Cardiac fibroblast (primary cell): Measurements from ENCODE around the gene PRKG2.

ENCODE experiments used
- DNase-seq, 2 donors: peaks; one replicate each; pipeline versions ENCODE4 v3.0.0 to v3.0.0-alpha.2; 2010; ENCODE audit warnings: low read depth in 2 of 2
- H3K4me3 ChIP-seq, 2 donors: replicated peaks in 1 of 2; 1 replicate in 1 of 2; 2 replicates in 1 of 2; pipeline ENCODE4 v1.5.1; 2011; ENCODE audit warnings: low read depth in 2 of 2, low read length in 2 of 2, mild to moderate bottlenecking in 2 of 2, moderate library complexity in 1 of 2
- CTCF ChIP-seq: IDR thresholded peaks from one replicate; pipeline ENCODE4 v1.5.1; 2011; ENCODE audit warnings: low read depth, mild to moderate bottlenecking, low read length, inconsistent platforms

PRKG2 gene

GRCh38 chr4:81256059-81256970 is 41.3 kb upstream of the PRKG2 start:
- no peak for TF ChIP-seq CTCF
- no peak overlapping the region for H3K4me3 ChIP-seq
- DNase-seq: peak; percentile 25

- TF ChIP-seq CTCF: no peak
- H3K4me3 ChIP-seq: no peak overlapping the region
- peak; percentile 63 to 86 for DNase-seq
These were observed 40.5 kb upstream of the PRKG2 start for GRCh38 chr4:81255524-81255923.

- TF ChIP-seq CTCF: no peak
- H3K4me3 ChIP-seq: no peak overlapping the region
- no peak for DNase-seq
These were observed 35.4 kb upstream of the PRKG2 start for GRCh38 chr4:81250430-81250829.

GRCh38 chr4:81245218-81246009 is 30.4 kb upstream of the PRKG2 start:
- no peak for DNase-seq
- H3K4me3 ChIP-seq: no peak overlapping the region
- TF ChIP-seq CTCF: no peak

GRCh38 chr4:81237791-81238190 is 22.8 kb upstream of the PRKG2 start:
- DNase-seq: no peak
- TF ChIP-seq CTCF: no peak
- no peak overlapping the region for H3K4me3 ChIP-seq

GRCh38 chr4:81235982-81236749 is 21.1 kb upstream of the PRKG2 start:
- no peak overlapping the region for H3K4me3 ChIP-seq
- DNase-seq: no peak
- no peak for TF ChIP-seq CTCF
